Liver (tissue), 3 donors: ENCODE results near the gene RASAL2.

ENCODE experiments used
- GABPA ChIP-seq, 2 donors: IDR thresholded peaks in 1 of 2; conservative IDR thresholded peaks in 1 of 2; 2 replicates each; pipeline ENCODE4 v1.6.1; 2016; ENCODE audit warnings: antibody characterized with exemption in 2 of 2, mild to moderate bottlenecking in 1 of 2, moderate library complexity in 1 of 2
- HNF4A ChIP-seq, 2 donors: conservative IDR thresholded peaks; 2 replicates each; pipeline ENCODE4 v1.6.1; 2016; ENCODE audit warnings: antibody characterized with exemption in 2 of 2, mild to moderate bottlenecking in 2 of 2
- MAX ChIP-seq: IDR thresholded peaks from 2 replicates; pipeline ENCODE4 v1.6.1; 2016; ENCODE audit warnings: antibody characterized with exemption
- REST ChIP-seq: IDR thresholded peaks from 2 replicates; pipeline ENCODE4 v1.6.1; 2016; ENCODE audit warnings: antibody characterized with exemption, mild to moderate bottlenecking
- TAF1 ChIP-seq: conservative IDR thresholded peaks from 2 replicates; pipeline ENCODE4 v1.6.1; 2016; ENCODE audit warnings: antibody characterized with exemption, mild to moderate bottlenecking
- TF ChIP-seq, protein P1 (sequence below): fragments of 150-350 bp; IDR thresholded peaks from 2 replicates; pipeline ENCODE4 v1.5.1; 2017; ENCODE audit warnings: improper control_type of control experiment, low read depth, low read length; ENCODE audit not compliant: missing input control
- donor health status: healthy.
- donor health status: healthy.

GRCh38 chr1:178368208-178368607, 274.3 kb downstream of the RASAL2 start:
- no peak for TF ChIP-seq TAF1
- no peak for TF ChIP-seq HNF4A (conservative IDR thresholded peaks at IDR 0.05)
- TF ChIP-seq, protein P1, sequence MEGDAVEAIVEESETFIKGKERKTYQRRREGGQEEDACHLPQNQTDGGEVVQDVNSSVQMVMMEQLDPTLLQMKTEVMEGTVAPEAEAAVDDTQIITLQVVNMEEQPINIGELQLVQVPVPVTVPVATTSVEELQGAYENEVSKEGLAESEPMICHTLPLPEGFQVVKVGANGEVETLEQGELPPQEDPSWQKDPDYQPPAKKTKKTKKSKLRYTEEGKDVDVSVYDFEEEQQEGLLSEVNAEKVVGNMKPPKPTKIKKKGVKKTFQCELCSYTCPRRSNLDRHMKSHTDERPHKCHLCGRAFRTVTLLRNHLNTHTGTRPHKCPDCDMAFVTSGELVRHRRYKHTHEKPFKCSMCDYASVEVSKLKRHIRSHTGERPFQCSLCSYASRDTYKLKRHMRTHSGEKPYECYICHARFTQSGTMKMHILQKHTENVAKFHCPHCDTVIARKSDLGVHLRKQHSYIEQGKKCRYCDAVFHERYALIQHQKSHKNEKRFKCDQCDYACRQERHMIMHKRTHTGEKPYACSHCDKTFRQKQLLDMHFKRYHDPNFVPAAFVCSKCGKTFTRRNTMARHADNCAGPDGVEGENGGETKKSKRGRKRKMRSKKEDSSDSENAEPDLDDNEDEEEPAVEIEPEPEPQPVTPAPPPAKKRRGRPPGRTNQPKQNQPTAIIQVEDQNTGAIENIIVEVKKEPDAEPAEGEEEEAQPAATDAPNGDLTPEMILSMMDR, result no peak
- TF ChIP-seq REST, result no peak
- TF ChIP-seq GABPA (IDR thresholded peaks at IDR 0.05 in 1 of 2, conservative IDR thresholded peaks at IDR 0.05 in 1 of 2), result no peak
- no peak for TF ChIP-seq MAX
